ENCODE data around the gene KIF16B.

KIF16B gene

GRCh38 chr20:16451001-16451400 lies 122.2 kb downstream of the KIF16B start:
- no peaks in the 10 kb centered on the region for H3K36me3 ChIP-seq
- DNase-seq = no peak
- TF ChIP-seq CTCF (IDR thresholded peaks at IDR 0.05; ENCODE audit: low read depth, low read length) = no peak
- no peak overlapping the region for H3K4me3 ChIP-seq (ENCODE audit: low read depth, low read length)
- no peaks in the 10 kb centered on the region for H3K9me3 ChIP-seq (ENCODE audit: severe bottlenecking)
- no peak overlapping the region for H3K27ac ChIP-seq
- no peaks in the 10 kb centered on the region for H3K27me3 ChIP-seq (ENCODE audit: insufficient read depth, low read depth, severe bottlenecking)

- Histone ChIP-seq H3K27ac (no peak overlapping the region), H3K36me3 (no peaks in the 10 kb centered on the region), H3K27me3 (ENCODE audit: insufficient read depth, low read depth, severe bottlenecking) (no peaks in the 10 kb centered on the region), H3K9me3 (ENCODE audit: severe bottlenecking) (no peaks in the 10 kb centered on the region), H3K4me3 (ENCODE audit: low read depth, low read length) (no peak overlapping the region)
- DNase-seq = no peak
- TF ChIP-seq CTCF (IDR thresholded peaks at IDR 0.05; ENCODE audit: low read depth, low read length) = no peak
Measured at GRCh38 chr20:16446991-16447390, 126.3 kb downstream of the KIF16B start.

GRCh38 chr20:16446246-16446645 lies 127.0 kb downstream of the KIF16B start:
- no peak overlapping the region for H3K4me3 ChIP-seq (ENCODE audit: low read depth, low read length)
- H3K27ac ChIP-seq = no peak overlapping the region
- DNase-seq = no peak
- TF ChIP-seq CTCF (IDR thresholded peaks at IDR 0.05; ENCODE audit: low read depth, low read length) = no peak
- no peaks in the 10 kb centered on the region for H3K36me3 ChIP-seq
- H3K27me3 ChIP-seq (ENCODE audit: insufficient read depth, low read depth, severe bottlenecking) = no peaks in the 10 kb centered on the region
- no peaks in the 10 kb centered on the region for H3K9me3 ChIP-seq (ENCODE audit: severe bottlenecking)

- H3K27me3 ChIP-seq (ENCODE audit: insufficient read depth, low read depth, severe bottlenecking) = no peaks in the 10 kb centered on the region
- no peaks in the 10 kb centered on the region for H3K36me3 ChIP-seq
- no peak for DNase-seq
- no peak overlapping the region for H3K4me3 ChIP-seq (ENCODE audit: low read depth, low read length)
- H3K27ac ChIP-seq = no peak overlapping the region
- H3K9me3 ChIP-seq (ENCODE audit: severe bottlenecking) = no peaks in the 10 kb centered on the region
- TF ChIP-seq CTCF (IDR thresholded peaks at IDR 0.05; ENCODE audit: low read depth, low read length) = no peak
Measured at GRCh38 chr20:16445482-16445881, 127.8 kb downstream of the KIF16B start.

- Histone ChIP-seq H3K27ac (no peak overlapping the region), H3K36me3 (no peaks in the 10 kb centered on the region), H3K27me3 (ENCODE audit: insufficient read depth, low read depth, severe bottlenecking) (no peaks in the 10 kb centered on the region), H3K4me3 (ENCODE audit: low read depth, low read length) (no peak overlapping the region), H3K9me3 (ENCODE audit: severe bottlenecking) (no peaks in the 10 kb centered on the region)
- TF ChIP-seq CTCF (IDR thresholded peaks at IDR 0.05; ENCODE audit: low read depth, low read length) = no peak
- no peak for DNase-seq
Measured at GRCh38 chr20:16444057-16444777, 129.0 kb downstream of the KIF16B start.

Data from WERI-Rb-1 (cell line).